Subcutaneous abdominal adipose tissue (tissue), 5 donors: ENCODE measurements around the gene MACROD2.

Experiments
- H3K27ac ChIP-seq: one replicate; pipeline ENCODE4 v1.7.0; 2013; ENCODE audit warnings: low read depth, mild to moderate bottlenecking, inconsistent platforms, low read length, moderate library complexity
- H3K27me3 ChIP-seq, 5 donors: one replicate each; pipeline ENCODE4 v1.7.0; 2013; ENCODE audit warnings: low read length in 5 of 5, inconsistent platforms in 1 of 5; ENCODE audit not compliant: control insufficient read depth in 5 of 5, insufficient read depth in 4 of 5
- H3K36me3 ChIP-seq, 5 donors: one replicate each; pipeline ENCODE4 v1.7.0; 2013; ENCODE audit warnings: low read length in 5 of 5; ENCODE audit not compliant: control insufficient read depth in 5 of 5, insufficient read depth in 5 of 5
- H3K4me1 ChIP-seq, 5 donors: one replicate each; pipeline ENCODE4 v1.7.0; 2013; ENCODE audit warnings: low read length in 5 of 5, mild to moderate bottlenecking in 3 of 5, moderate library complexity in 1 of 5; ENCODE audit not compliant: control insufficient read depth in 5 of 5, insufficient read depth in 5 of 5
- H3K4me3 ChIP-seq, 5 donors: one replicate each; pipeline ENCODE4 v1.7.0; 2013; ENCODE audit warnings: low read length in 5 of 5, low read depth in 1 of 5
- H3K9ac ChIP-seq, 5 donors: one replicate each; pipeline ENCODE4 v1.7.0; 2013; ENCODE audit warnings: low read length in 5 of 5, mild to moderate bottlenecking in 4 of 5, moderate library complexity in 3 of 5
- H3K9me3 ChIP-seq, 5 donors: one replicate each; pipeline ENCODE4 v1.7.0; 2013; ENCODE audit warnings: low read length in 5 of 5; ENCODE audit not compliant: control insufficient read depth in 5 of 5
- donor health status: healthy.
- donor health status: healthy.
- donor health status: healthy.
- donor health status: healthy.
- donor health status: healthy.

The MACROD2 gene

DNA sequence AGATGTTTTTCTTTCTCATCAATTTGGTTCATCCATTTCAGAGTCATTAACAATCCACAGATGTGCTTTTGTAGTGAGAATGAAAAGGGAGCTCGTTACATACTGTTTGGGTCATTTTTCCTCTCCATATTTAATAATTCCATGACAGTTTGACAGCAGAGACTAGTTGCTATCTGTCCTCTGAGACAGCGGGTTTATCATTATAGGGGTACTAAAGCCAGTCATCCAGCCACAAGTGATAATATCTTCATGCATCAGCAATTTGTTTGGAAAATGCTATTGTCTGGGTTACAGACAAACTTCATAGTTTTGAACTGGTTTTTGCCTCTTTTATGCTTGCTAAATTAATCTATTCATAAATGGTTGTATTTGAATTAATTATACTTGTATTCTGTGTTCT lies 692.7 kb downstream of the MACROD2 start:
- Histone ChIP-seq H3K4me1 (peaks cover 0 to 6% (median 0%) of the 10 kb centered on the region in 5 donors), H3K36me3 (no peaks in the 10 kb centered on the region), H3K9me3 (no peaks in the 10 kb centered on the region), H3K4me3 (no peak overlapping the region), H3K27ac (no peak overlapping the region), H3K9ac (no peak overlapping the region), H3K27me3 (no peaks in the 10 kb centered on the region)

- Histone ChIP-seq H3K9me3 (no peaks in the 10 kb centered on the region), H3K4me1 (peaks cover 0 to 6% (median 5%) of the 10 kb centered on the region in 5 donors), H3K4me3 (no peak overlapping the region), H3K36me3 (no peaks in the 10 kb centered on the region), H3K27ac (no peak overlapping the region), H3K27me3 (no peaks in the 10 kb centered on the region), H3K9ac (no peak overlapping the region)
Observed at GRCh38 chr20:14691994-14692393, 696.7 kb downstream of the MACROD2 start.

DNA sequence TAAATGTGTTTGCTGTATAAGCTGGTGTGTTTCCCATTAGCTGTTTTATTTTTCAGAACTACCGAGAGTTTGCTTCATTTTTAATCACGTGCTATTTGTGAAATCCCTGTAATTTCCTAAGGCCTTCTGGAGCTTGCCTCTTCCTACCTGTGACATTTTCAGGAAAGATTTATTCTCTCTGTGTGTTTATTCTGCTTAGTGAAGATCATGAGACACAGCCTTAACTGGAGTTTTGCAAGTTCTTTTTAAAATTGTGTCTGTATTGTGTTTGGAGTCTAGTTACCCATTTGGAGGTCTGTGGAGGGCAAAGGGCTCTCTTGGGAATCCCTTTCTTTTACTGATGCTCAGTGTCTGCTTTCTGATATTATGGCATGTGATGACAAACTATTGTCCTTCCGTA lies 701.2 kb downstream of the MACROD2 start:
- Histone ChIP-seq H3K9me3 (no peaks in the 10 kb centered on the region), H3K4me3 (no peak overlapping the region), H3K4me1 (peaks cover 0 to 15% (median 13%) of the 10 kb centered on the region in 5 donors), H3K9ac (peak overlapping the region in 1 of 5 donors; percentile 34), H3K27ac (no peak overlapping the region), H3K27me3 (no peaks in the 10 kb centered on the region), H3K36me3 (no peaks in the 10 kb centered on the region)

DNA sequence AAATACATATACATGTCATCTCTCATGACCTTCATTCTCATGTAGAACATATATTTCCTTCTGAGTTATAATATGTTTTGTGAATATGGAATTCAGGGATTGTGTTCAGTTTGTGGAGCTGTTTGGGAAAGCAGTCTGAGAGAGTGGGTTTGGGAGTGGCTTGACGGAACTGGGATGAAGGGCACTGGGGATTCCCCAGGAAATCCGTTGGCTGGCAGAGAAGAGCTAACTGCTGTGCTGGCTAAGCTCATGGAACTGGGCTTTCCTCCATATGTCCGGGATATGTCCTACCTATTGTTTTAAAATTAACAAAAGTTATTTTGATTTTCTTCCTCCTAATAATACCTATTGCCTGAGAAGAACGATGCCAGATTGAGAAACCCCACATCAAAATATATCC lies 701.6 kb downstream of the MACROD2 start:
- H3K36me3 ChIP-seq = no peaks in the 10 kb centered on the region
- H3K27ac ChIP-seq = no peak overlapping the region
- H3K9me3 ChIP-seq = no peaks in the 10 kb centered on the region
- peak overlapping the region in 1 of 5 donors; percentile 34 for H3K9ac ChIP-seq
- no peaks in the 10 kb centered on the region for H3K27me3 ChIP-seq
- no peak overlapping the region for H3K4me3 ChIP-seq
- H3K4me1 ChIP-seq = peaks cover 0 to 15% (median 13%) of the 10 kb centered on the region in 5 donors

GRCh38 chr20:14698125-14698524 lies 702.8 kb downstream of the MACROD2 start:
- no peaks in the 10 kb centered on the region for H3K9me3 ChIP-seq
- no peaks in the 10 kb centered on the region for H3K36me3 ChIP-seq
- H3K27ac ChIP-seq = no peak overlapping the region
- H3K4me3 ChIP-seq = no peak overlapping the region
- peaks cover 0 to 15% (median 13%) of the 10 kb centered on the region in 5 donors for H3K4me1 ChIP-seq
- no peak overlapping the region for H3K9ac ChIP-seq
- H3K27me3 ChIP-seq = no peaks in the 10 kb centered on the region

DNA sequence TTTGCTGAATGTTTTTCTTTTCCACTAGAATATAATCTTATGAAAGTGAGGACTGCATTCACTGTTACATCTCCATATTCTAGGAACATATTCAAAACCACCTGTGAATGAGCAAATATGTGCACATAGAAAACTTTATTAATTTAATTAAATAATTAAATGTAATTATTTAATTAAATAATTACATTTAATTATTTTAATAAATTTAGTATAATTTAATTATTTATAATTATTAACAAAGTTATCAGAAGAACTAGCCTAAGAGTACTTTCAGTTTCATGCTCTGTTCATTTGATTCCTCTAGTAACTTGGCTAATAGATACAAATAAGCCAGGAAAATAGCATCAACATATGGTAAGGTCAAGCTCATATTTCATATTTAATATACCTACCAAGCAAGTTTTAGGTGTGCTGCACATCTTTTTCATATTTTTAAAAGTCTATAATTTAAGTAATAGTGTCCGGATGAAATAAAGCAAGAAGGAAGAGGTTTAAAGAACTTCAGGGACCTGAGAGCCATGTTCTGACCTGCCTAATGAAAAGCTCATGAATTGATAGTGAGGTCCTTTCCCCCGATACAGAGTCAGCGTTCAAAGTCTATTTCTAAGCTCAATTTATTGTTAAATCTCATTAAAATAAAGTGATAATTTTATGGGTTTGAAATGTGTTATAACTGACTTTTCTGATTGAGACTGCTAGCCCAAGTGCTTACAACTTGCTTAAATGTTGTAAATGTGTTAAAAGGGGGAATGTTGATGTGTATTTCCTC lies 703.5 kb downstream of the MACROD2 start:
- Histone ChIP-seq H3K9ac (no peak overlapping the region), H3K27me3 (no peaks in the 10 kb centered on the region), H3K4me1 (peaks cover 0 to 15% (median 13%) of the 10 kb centered on the region in 5 donors), H3K27ac (no peak overlapping the region), H3K9me3 (no peaks in the 10 kb centered on the region), H3K36me3 (no peaks in the 10 kb centered on the region), H3K4me3 (no peak overlapping the region)

DNA sequence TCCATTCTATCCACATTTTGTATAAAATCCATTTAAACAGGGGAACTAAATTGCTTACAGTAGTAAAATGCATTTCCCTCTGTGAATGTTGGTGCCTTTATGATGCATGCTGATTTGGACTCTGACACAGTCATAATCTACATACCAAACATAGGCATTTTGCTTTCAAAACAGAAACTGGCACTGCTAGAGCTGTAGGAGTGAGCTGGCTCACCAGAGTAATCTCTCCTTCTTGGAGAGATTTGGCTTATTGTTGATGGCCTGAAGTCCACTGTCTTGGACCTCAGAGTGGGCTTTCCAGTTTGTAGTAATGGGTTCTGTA lies 705.3 kb downstream of the MACROD2 start:
- no peak overlapping the region for H3K9ac ChIP-seq
- no peaks in the 10 kb centered on the region for H3K27me3 ChIP-seq
- H3K27ac ChIP-seq = no peak overlapping the region
- H3K4me3 ChIP-seq = no peak overlapping the region
- H3K9me3 ChIP-seq = no peaks in the 10 kb centered on the region
- H3K4me1 ChIP-seq = peaks cover 0 to 15% (median 13%) of the 10 kb centered on the region in 5 donors
- no peaks in the 10 kb centered on the region for H3K36me3 ChIP-seq

GRCh38 chr20:14701326-14701725 lies 706.0 kb downstream of the MACROD2 start:
- H3K4me3 ChIP-seq = no peak overlapping the region
- peaks cover 0 to 15% (median 13%) of the 10 kb centered on the region in 5 donors for H3K4me1 ChIP-seq
- no peak overlapping the region for H3K9ac ChIP-seq
- no peak overlapping the region for H3K27ac ChIP-seq
- no peaks in the 10 kb centered on the region for H3K36me3 ChIP-seq
- no peaks in the 10 kb centered on the region for H3K9me3 ChIP-seq
- no peaks in the 10 kb centered on the region for H3K27me3 ChIP-seq

DNA sequence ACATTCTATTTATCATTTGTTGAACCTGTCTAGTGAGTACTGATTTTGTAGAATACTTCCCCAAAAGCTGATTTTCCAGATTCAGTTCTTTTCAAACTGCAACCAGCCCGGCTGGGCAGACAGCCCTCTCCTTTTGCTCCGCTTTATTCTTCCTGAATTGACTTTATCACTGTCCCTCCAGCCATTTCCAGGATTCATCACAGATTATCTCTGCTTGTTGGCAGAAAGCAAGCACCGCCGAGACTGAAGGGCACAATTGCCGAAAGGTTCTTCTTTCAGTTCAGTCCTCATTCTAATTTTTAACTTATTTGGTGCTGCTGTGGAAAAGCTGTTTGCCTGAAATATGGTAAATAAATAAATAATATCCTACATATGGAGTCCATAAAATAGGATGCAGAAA lies 711.2 kb downstream of the MACROD2 start:
- H3K36me3 ChIP-seq = no peaks in the 10 kb centered on the region
- H3K27me3 ChIP-seq = no peaks in the 10 kb centered on the region
- no peaks in the 10 kb centered on the region for H3K4me1 ChIP-seq
- no peaks in the 10 kb centered on the region for H3K9me3 ChIP-seq
- no peak overlapping the region for H3K27ac ChIP-seq
- no peak overlapping the region for H3K9ac ChIP-seq
- H3K4me3 ChIP-seq = no peak overlapping the region

GRCh38 chr20:14707026-14707680 lies 711.8 kb downstream of the MACROD2 start:
- no peak overlapping the region for H3K4me3 ChIP-seq
- H3K9ac ChIP-seq = no peak overlapping the region
- no peaks in the 10 kb centered on the region for H3K36me3 ChIP-seq
- no peaks in the 10 kb centered on the region for H3K9me3 ChIP-seq
- no peak overlapping the region for H3K27ac ChIP-seq
- H3K27me3 ChIP-seq = no peaks in the 10 kb centered on the region
- H3K4me1 ChIP-seq = no peaks in the 10 kb centered on the region
